H1 (cell line): ENCODE data around the gene DDOST. TPM values are rescaled to one million over a fixed set of nuclear protein-coding genes. Genes with fewer than 3 reads are reported as not detected.

ENCODE experiments used
- CTCF ChIA-PET: fragments of 300-600 bp; sonication (Branson Sonifier 250); formaldehyde crosslinking; loops from one replicate; lab custom pipeline; 2021; ENCODE audit not compliant: partially characterized antibody; lab: Charles Lee
- POLR2A ChIA-PET: fragments of 300-600 bp; sonication (Branson Sonifier 250); formaldehyde crosslinking; loops from one replicate; lab custom pipeline; 2021; ENCODE audit warnings: inconsistent platforms; ENCODE audit not compliant: partially characterized antibody; lab: Charles Lee
- DNase-seq, 2 experiments: peaks; one replicate each; pipeline versions ENCODE4 v3.0.0 to v3.0.0-alpha.2; 2010 to 2022; ENCODE audit warnings: low spot score in 2 of 2, low read depth in 1 of 2, mixed read lengths in 1 of 2
- FAIRE-seq: peaks from 2 replicates; lab custom pipeline; 2011; peaks lifted over from hg19 to GRCh38; lab: Jason Lieb, UNC
- H2AFZ ChIP-seq: 2 replicates; pipeline ENCODE4 v1.8.1; 2012; ENCODE audit warnings: low read length, inconsistent platforms
- H2AK5ac ChIP-seq: 2 replicates; pipeline ENCODE4 v1.6.1; 2013; ENCODE audit warnings: low read depth, low read length
- H2BK120ac ChIP-seq: replicated peaks from 2 replicates; pipeline ENCODE3; 2013; ENCODE audit warnings: low read depth, low read length, inconsistent platforms
- H2BK12ac ChIP-seq: 2 replicates; pipeline ENCODE4 v1.6.1; 2013; ENCODE audit warnings: low read depth, low read length
- H2BK15ac ChIP-seq: 2 replicates; pipeline ENCODE4 v1.6.1; 2013; ENCODE audit warnings: low read length
- H2BK20ac ChIP-seq: 2 replicates; pipeline ENCODE4 v1.6.1; 2013; ENCODE audit warnings: low read length
- H2BK5ac ChIP-seq: 2 replicates; pipeline ENCODE4 v1.6.1; 2013; ENCODE audit warnings: low read depth, low read length
- H3K14ac ChIP-seq: 2 replicates; pipeline ENCODE4 v1.6.1; 2013; ENCODE audit warnings: inconsistent platforms; ENCODE audit not compliant: insufficient read length
- H3K18ac ChIP-seq: 2 replicates; pipeline ENCODE4 v1.6.1; 2013; ENCODE audit warnings: low read length; ENCODE audit errors: extremely low read depth
- H3K23ac ChIP-seq: 2 replicates; pipeline ENCODE4 v1.6.1; 2013; ENCODE audit warnings: inconsistent platforms; ENCODE audit not compliant: insufficient read length
- H3K23me2 ChIP-seq: 2 replicates; pipeline ENCODE4 v1.6.1; 2013; ENCODE audit warnings: low read depth, low read length
- H3K27ac ChIP-seq: 2 replicates; pipeline ENCODE4 v1.6.1; 2011; ENCODE audit warnings: low read depth, low read length, inconsistent platforms
- H3K27me3 ChIP-seq, 4 experiments: replicated peaks in 1 of 4; 1 replicate in 1 of 4; 2 replicates in 3 of 4; pipeline versions ENCODE4 v1.6.1 to v1.8.1; 2011 to 2013; ENCODE audit warnings: low read length in 3 of 4, mild to moderate bottlenecking in 3 of 4, inconsistent platforms in 2 of 4, mixed read lengths in 2 of 4, moderate library complexity in 1 of 4; ENCODE audit not compliant: control insufficient read depth in 3 of 4, insufficient read depth in 3 of 4; ENCODE audit errors: extremely low read depth in 1 of 4
- H3K36me3 ChIP-seq, 4 experiments: 2 replicates each; pipeline versions ENCODE4 v1.6.1 to v1.8.1; 2011 to 2013; ENCODE audit warnings: mild to moderate bottlenecking in 4 of 4, low read length in 3 of 4, moderate library complexity in 2 of 4, control low read depth in 1 of 4, inconsistent platforms in 1 of 4; ENCODE audit not compliant: insufficient read depth in 4 of 4, control insufficient read depth in 2 of 4
- H3K4ac ChIP-seq: replicated peaks from 2 replicates; pipeline ENCODE3; 2013; ENCODE audit warnings: low read length, low read depth, mixed read lengths, inconsistent platforms; ENCODE audit not compliant: insufficient read length
- H3K4me1 ChIP-seq, 4 experiments: replicated peaks in 1 of 4; 1 replicate in 1 of 4; 2 replicates in 3 of 4; pipeline versions ENCODE4 v1.6.1 to v1.8.1; 2011 to 2013; ENCODE audit warnings: low read length in 3 of 4, inconsistent platforms in 2 of 4, mixed read lengths in 1 of 4; ENCODE audit not compliant: insufficient read depth in 4 of 4, control insufficient read depth in 3 of 4
- H3K4me2 ChIP-seq, 2 experiments: 2 replicates each; pipeline versions ENCODE4 v1.6.1 to v1.8.1; 2011 to 2013; ENCODE audit warnings: low read depth in 2 of 2, low read length in 2 of 2, control low read depth in 1 of 2, inconsistent platforms in 1 of 2, mild to moderate bottlenecking in 1 of 2; ENCODE audit not compliant: insufficient read depth in 1 of 2
- H3K4me3 ChIP-seq, 4 experiments: fragments of 200-600, 300-600 bp in 1 of 4; sonication (generic), shearing (Covaris generic), sonication (Bioruptor Twin) in 1 of 4; 2 replicates each; pipeline versions ENCODE4 v1.5.1 to v1.8.1; 2011 to 2016; ENCODE audit warnings: low read length in 4 of 4, low read depth in 3 of 4, control low read depth in 2 of 4, inconsistent platforms in 2 of 4, mild to moderate bottlenecking in 2 of 4, mixed read lengths in 1 of 4, moderate library complexity in 1 of 4; ENCODE audit not compliant: insufficient read depth in 2 of 4; ENCODE audit errors: extremely low read depth in 1 of 4
- H3K56ac ChIP-seq: replicated peaks from 2 replicates; pipeline ENCODE3; 2013; ENCODE audit warnings: low read depth, mild to moderate bottlenecking, mixed read lengths, low read length, inconsistent platforms; ENCODE audit not compliant: insufficient read length
- H3K79me1 ChIP-seq: 2 replicates; pipeline ENCODE4 v1.6.1; 2013; ENCODE audit warnings: low read depth, low read length, control low read depth
- H3K79me2 ChIP-seq, 2 experiments: 2 replicates each; pipeline versions ENCODE4 v1.6.1 to v1.8.1; 2012 to 2013; ENCODE audit warnings: low read length in 2 of 2, mild to moderate bottlenecking in 2 of 2, inconsistent platforms in 1 of 2; ENCODE audit not compliant: insufficient read depth in 2 of 2, control insufficient read depth in 1 of 2
- H3K9ac ChIP-seq, 4 experiments: replicated peaks in 1 of 4; 1 replicate in 1 of 4; 2 replicates in 3 of 4; pipeline versions ENCODE4 v1.6.1 to v1.8.1; 2011 to 2013; ENCODE audit warnings: low read depth in 3 of 4, low read length in 3 of 4, control low read depth in 2 of 4, mild to moderate bottlenecking in 2 of 4, moderate library complexity in 2 of 4, inconsistent platforms in 1 of 4; ENCODE audit errors: extremely low read depth in 1 of 4
- H3K9me3 ChIP-seq, 2 experiments: 2 replicates each; pipeline versions ENCODE4 v1.6.1 to v1.8.1; 2012 to 2013; ENCODE audit warnings: mild to moderate bottlenecking in 2 of 2, moderate library complexity in 2 of 2, control low read depth in 1 of 2, inconsistent platforms in 1 of 2, low read depth in 1 of 2, low read length in 1 of 2, mixed read lengths in 1 of 2; ENCODE audit not compliant: insufficient read depth in 2 of 2
- H4K20me1 ChIP-seq, 2 experiments: replicated peaks in 1 of 2; 2 replicates each; pipeline versions ENCODE3 to v1.8.1; 2011 to 2013; ENCODE audit warnings: inconsistent platforms in 2 of 2, low read length in 2 of 2, mild to moderate bottlenecking in 1 of 2; ENCODE audit not compliant: insufficient read depth in 2 of 2, control insufficient read depth in 1 of 2
- H4K5ac ChIP-seq: 2 replicates; pipeline ENCODE4 v1.6.1; 2013; ENCODE audit warnings: low read length, low read depth, mixed read lengths, inconsistent platforms; ENCODE audit not compliant: insufficient read length
- H4K8ac ChIP-seq: 2 replicates; pipeline ENCODE4 v1.8.0; 2013; ENCODE audit warnings: mild to moderate bottlenecking, moderate library complexity, low read length, inconsistent platforms; ENCODE audit not compliant: insufficient read depth; ENCODE audit errors: extremely low read depth
- H4K91ac ChIP-seq: replicated peaks from 2 replicates; pipeline ENCODE3; 2013; ENCODE audit warnings: low read length, mixed read lengths, inconsistent platforms; ENCODE audit not compliant: insufficient read length
- WGBS, 2 experiments: shearing (Covaris generic) in 1 of 2; methylation state at CpG; one replicate each; pipeline versions ENCODE4 v1.1.6 to v1.1.7; 2013 to 2015; ENCODE audit warnings: low lambda C conversion rate in 2 of 2, mixed read lengths in 2 of 2, inconsistent platforms in 1 of 2, low coverage in 1 of 2, missing lambda C conversion rate in 1 of 2; ENCODE audit not compliant: insufficient replicate concordance in 2 of 2, insufficient coverage in 1 of 2, insufficient read length in 1 of 2; ENCODE audit errors: extremely low coverage in 1 of 2, missing lambda C conversion rate in 1 of 2; 5-methylcytosine and 5-hydroxymethylcytosine counted together
- polyA plus RNA-seq, 7 experiments: library from polyadenylated mRNA; depleted of rRNA in 3 of 7; stranded (reverse) in 5 of 7; unstranded in 2 of 7; fragments of >200 nt in 5 of 7; fragments of 200-250 nt in 2 of 7; gene quantifications; 1 replicate in 5 of 7; 2 replicates in 1 of 7; 4 replicates in 1 of 7; pipeline versions ENCODE4 v1.2.1 to v1.2.3, GENCODE V29; 2011 to 2013; ENCODE audit warnings: missing spikeins in 2 of 7, mixed read lengths in 2 of 7
- total RNA-seq: library from RNA; stranded (reverse); fragmentation: NEBNext Ultra II Directional; extraction: Animal tissue kit (Norgen Biotek cat#: 25700); gene quantifications from 2 replicates; pipeline ENCODE4 v1.2.1, GENCODE V29; 2021
- TF ChIP-seq, protein P1 (sequence below), 3 experiments: IDR thresholded peaks; 1 replicate in 2 of 3; 2 replicates in 1 of 3; pipeline versions ENCODE4 v1.5.1 to v1.6.1; 2011; ENCODE audit warnings: low read length in 3 of 3, mild to moderate bottlenecking in 3 of 3, inconsistent platforms in 2 of 3, low read depth in 1 of 3, moderate library complexity in 1 of 3; ENCODE audit not compliant: insufficient read depth in 1 of 3; ENCODE audit errors: control extremely low read depth in 1 of 3

Gene DDOST
- total and polyA plus RNA-seq, 2 of the 8 experiments (the other 6 are each of a cell fraction or from before 2014, with no cell fraction given), result 253 to 336 TPM

GRCh38 chr1:20662110-20662475, 924 bp upstream of the DDOST start:
- Histone ChIP-seq H3K9ac (peak overlapping the region; percentile 69 to 93 (median 72)), H4K91ac (peak overlapping the region; percentile 61), H3K4ac (peak overlapping the region; percentile 2), H2BK12ac (0 out of 2 replicates have a peak overlapping the region, but pooled peaks have one; percentile 29), H2BK20ac (no peak overlapping the region), H3K23ac (no peak overlapping the region), H3K79me2 (peaks cover 9 to 40% of the 10 kb centered on the region in 2 experiments), H3K27me3 (no peaks in the 10 kb centered on the region), H3K4me3 (peak overlapping the region; percentile 88 to 95 (median 91)), H4K8ac (peak overlapping the region; percentile 76; the same call in 1 of the 2 replicates), H2BK5ac (peak overlapping the region; percentile 92; the same call in 1 of the 2 replicates), H3K36me3 (peaks cover 4 to 13% (median 9%) of the 10 kb centered on the region in 4 experiments; a peak in 6 of 8 replicates), H3K23me2 (peaks cover 12% of the 10 kb centered on the region), H2AK5ac (no peak overlapping the region), H3K4me2 (peak overlapping the region; percentile 71 to 89), H3K9me3 (no peaks in the 10 kb centered on the region; a peak in 1 of 4 replicates), H2BK120ac (no peak overlapping the region), H3K56ac (no peak overlapping the region), H4K20me1 (peaks cover 4 to 8% of the 10 kb centered on the region in 2 experiments), H2BK15ac (0 out of 2 replicates have a peak overlapping the region, but pooled peaks have one; percentile 5), H3K27ac (peak overlapping the region; percentile 76), H3K79me1 (0 out of 2 replicates have a peak, but pooled peaks cover 3% of the 10 kb centered on the region), H3K4me1 (peaks cover 0 to 9% (median 4%) of the 10 kb centered on the region in 4 experiments; a peak in 4 of 7 replicates), H3K18ac (peak overlapping the region; percentile 79; the same call in 1 of the 2 replicates), H2AFZ (no peak overlapping the region), H3K14ac (no peak overlapping the region), H4K5ac (peak overlapping the region; percentile 62)
- ChIA-PET POLR2A (interaction anchor here (0.6 to 2.0 kb wide), 9 partner anchors 11 to 140 kb away, joined by 3 to 5 read pairs (median 4); partner anchors contain the start of gene HP1BP3), CTCF (interaction anchor here (0.6 to 2.2 kb wide), 8 partner anchors 10 to 231 kb away, joined by 3 to 8 read pairs (median 4); partner anchors contain the start of gene PINK1)
- WGBS, 2 experiments, result 69% methylated on average over 7 of the region's 7 CpGs; no CpG with 5 or more reads in 1 of the 2 experiments
- FAIRE-seq, result no peak
- DNase-seq, result no peak
- TF ChIP-seq, protein P1, sequence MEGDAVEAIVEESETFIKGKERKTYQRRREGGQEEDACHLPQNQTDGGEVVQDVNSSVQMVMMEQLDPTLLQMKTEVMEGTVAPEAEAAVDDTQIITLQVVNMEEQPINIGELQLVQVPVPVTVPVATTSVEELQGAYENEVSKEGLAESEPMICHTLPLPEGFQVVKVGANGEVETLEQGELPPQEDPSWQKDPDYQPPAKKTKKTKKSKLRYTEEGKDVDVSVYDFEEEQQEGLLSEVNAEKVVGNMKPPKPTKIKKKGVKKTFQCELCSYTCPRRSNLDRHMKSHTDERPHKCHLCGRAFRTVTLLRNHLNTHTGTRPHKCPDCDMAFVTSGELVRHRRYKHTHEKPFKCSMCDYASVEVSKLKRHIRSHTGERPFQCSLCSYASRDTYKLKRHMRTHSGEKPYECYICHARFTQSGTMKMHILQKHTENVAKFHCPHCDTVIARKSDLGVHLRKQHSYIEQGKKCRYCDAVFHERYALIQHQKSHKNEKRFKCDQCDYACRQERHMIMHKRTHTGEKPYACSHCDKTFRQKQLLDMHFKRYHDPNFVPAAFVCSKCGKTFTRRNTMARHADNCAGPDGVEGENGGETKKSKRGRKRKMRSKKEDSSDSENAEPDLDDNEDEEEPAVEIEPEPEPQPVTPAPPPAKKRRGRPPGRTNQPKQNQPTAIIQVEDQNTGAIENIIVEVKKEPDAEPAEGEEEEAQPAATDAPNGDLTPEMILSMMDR (IDR thresholded peaks at IDR 0.05; ENCODE audit: control extremely low read depth in 1 of 3, insufficient read depth in 1 of 3, low read depth in 1 of 3, low read length in 3 of 3), result peak in 1 of 3 experiments; percentile 0; a peak in 1 of 4 replicates
